Fibroblast of lung (primary cell): ENCODE measurements around the gene PCSK5. TPM values are rescaled to one million over a fixed set of nuclear protein-coding genes. Genes with fewer than 3 reads are reported as not detected.

ENCODE experiments used
- DNase-seq, 2 donors: peaks; one replicate each; pipeline versions ENCODE4 v3.0.0 to v3.0.0-alpha.2; 2010; ENCODE audit warnings: low read depth in 2 of 2
- H2AFZ ChIP-seq: 2 replicates; pipeline ENCODE4 v1.5.1; 2012; ENCODE audit warnings: low read length, control low read depth, inconsistent platforms
- H3K27ac ChIP-seq: 2 replicates; pipeline ENCODE4 v1.5.1; 2011; ENCODE audit warnings: low read length, control low read depth; ENCODE audit not compliant: insufficient read depth
- H3K27me3 ChIP-seq: 2 replicates; pipeline ENCODE4 v1.5.1; 2011; ENCODE audit warnings: mild to moderate bottlenecking, low read length; ENCODE audit not compliant: control insufficient read depth, insufficient read depth
- H3K36me3 ChIP-seq: 2 replicates; pipeline ENCODE4 v1.5.1; 2011; ENCODE audit warnings: low read length; ENCODE audit not compliant: control insufficient read depth, insufficient read depth
- H3K4me1 ChIP-seq: 2 replicates; pipeline ENCODE4 v1.5.1; 2011; ENCODE audit warnings: low read length; ENCODE audit not compliant: control insufficient read depth, insufficient read depth; ENCODE audit errors: extremely low read depth
- H3K4me2 ChIP-seq: 2 replicates; pipeline ENCODE4 v1.5.1; 2011; ENCODE audit warnings: low read length, control low read depth; ENCODE audit not compliant: insufficient read depth; ENCODE audit errors: extremely low read depth
- H3K4me3 ChIP-seq, 4 experiments: fragments of 200-600 bp in 1 of 4; sonication (generic) in 1 of 4; replicated peaks in 1 of 4; 2 replicates each; pipeline ENCODE4 v1.5.1; 2011 to 2016; ENCODE audit warnings: low read length in 4 of 4, low read depth in 3 of 4, mild to moderate bottlenecking in 3 of 4, control low read depth in 2 of 4, inconsistent platforms in 1 of 4, mixed read lengths in 1 of 4; ENCODE audit not compliant: insufficient read depth in 1 of 4; ENCODE audit errors: control extremely low read depth in 1 of 4
- H3K79me2 ChIP-seq: 2 replicates; pipeline ENCODE4 v1.5.1; 2012; ENCODE audit warnings: mild to moderate bottlenecking, low read length, inconsistent platforms; ENCODE audit not compliant: control insufficient read depth, insufficient read depth
- H3K9ac ChIP-seq: 2 replicates; pipeline ENCODE4 v1.5.1; 2011; ENCODE audit warnings: mild to moderate bottlenecking, low read length, control low read depth; ENCODE audit not compliant: insufficient read depth
- H3K9me3 ChIP-seq: 2 replicates; pipeline ENCODE4 v1.5.1; 2012; ENCODE audit warnings: low read depth, low read length; ENCODE audit not compliant: control insufficient read depth, insufficient read depth
- H4K20me1 ChIP-seq: 2 replicates; pipeline ENCODE4 v1.5.1; 2011; ENCODE audit warnings: low read length; ENCODE audit not compliant: control insufficient read depth, insufficient read depth; ENCODE audit errors: extremely low read depth
- EZH2 ChIP-seq: IDR thresholded peaks from 2 replicates; pipeline ENCODE4 v1.5.1; 2012; ENCODE audit warnings: low read length, control low read depth, mild to moderate bottlenecking; ENCODE audit errors: missing control alignments
- polyA plus RNA-seq, 2 donors: library from polyadenylated mRNA; depleted of rRNA in 1 of 2; stranded (reverse) in 1 of 2; unstranded in 1 of 2; fragments of >200 nt; gene quantifications; 2 replicates each; pipeline ENCODE4 v1.2.1, GENCODE V29; 2011 to 2012; ENCODE audit warnings: missing spikeins in 1 of 2
- total RNA-seq: library from RNA; depleted of rRNA; stranded (reverse); fragments of >200 nt; gene quantifications from 2 replicates; pipeline ENCODE4 v1.2.1, GENCODE V29; 2014
- TF ChIP-seq, protein P1 (sequence below), 2 donors: IDR thresholded peaks in 1 of 2; conservative IDR thresholded peaks in 1 of 2; 1 replicate in 1 of 2; 2 replicates in 1 of 2; pipeline ENCODE4 v1.5.1; 2011 to 2012; ENCODE audit warnings: low read length in 2 of 2, control low read depth in 1 of 2, inconsistent platforms in 1 of 2, low read depth in 1 of 2, mild to moderate bottlenecking in 1 of 2

Gene PCSK5
- total and polyA plus RNA-seq, 2 donors (not counting 1 experiment from before 2014, with no cell fraction given), result 3.1 to 4.8 TPM

DNA sequence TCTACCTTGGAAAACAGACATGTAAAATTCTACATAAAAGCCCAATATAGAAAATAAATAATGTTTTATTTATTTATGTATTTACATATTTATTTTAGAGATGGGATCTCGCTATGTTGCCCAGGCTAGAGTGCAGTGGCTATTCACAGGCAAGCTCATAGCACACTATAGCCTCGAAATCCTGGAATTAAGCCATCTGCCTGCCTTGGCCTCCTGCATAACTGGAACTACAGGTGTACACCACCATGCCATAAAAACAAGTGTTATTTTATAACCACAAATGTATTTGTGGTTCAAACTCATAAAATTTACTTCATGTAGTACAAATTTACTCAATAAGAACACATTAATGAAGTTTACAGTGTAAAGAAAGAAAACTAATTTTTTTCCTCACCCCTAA lies 510.7 kb downstream of the PCSK5 start:
- H3K36me3 ChIP-seq, result no peaks in the 10 kb centered on the region
- H3K9ac ChIP-seq, result no peak overlapping the region
- no peak overlapping the region for H2AFZ ChIP-seq
- H3K4me3 ChIP-seq, result no peak overlapping the region
- no peak for TF ChIP-seq EZH2
- TF ChIP-seq, protein P1, sequence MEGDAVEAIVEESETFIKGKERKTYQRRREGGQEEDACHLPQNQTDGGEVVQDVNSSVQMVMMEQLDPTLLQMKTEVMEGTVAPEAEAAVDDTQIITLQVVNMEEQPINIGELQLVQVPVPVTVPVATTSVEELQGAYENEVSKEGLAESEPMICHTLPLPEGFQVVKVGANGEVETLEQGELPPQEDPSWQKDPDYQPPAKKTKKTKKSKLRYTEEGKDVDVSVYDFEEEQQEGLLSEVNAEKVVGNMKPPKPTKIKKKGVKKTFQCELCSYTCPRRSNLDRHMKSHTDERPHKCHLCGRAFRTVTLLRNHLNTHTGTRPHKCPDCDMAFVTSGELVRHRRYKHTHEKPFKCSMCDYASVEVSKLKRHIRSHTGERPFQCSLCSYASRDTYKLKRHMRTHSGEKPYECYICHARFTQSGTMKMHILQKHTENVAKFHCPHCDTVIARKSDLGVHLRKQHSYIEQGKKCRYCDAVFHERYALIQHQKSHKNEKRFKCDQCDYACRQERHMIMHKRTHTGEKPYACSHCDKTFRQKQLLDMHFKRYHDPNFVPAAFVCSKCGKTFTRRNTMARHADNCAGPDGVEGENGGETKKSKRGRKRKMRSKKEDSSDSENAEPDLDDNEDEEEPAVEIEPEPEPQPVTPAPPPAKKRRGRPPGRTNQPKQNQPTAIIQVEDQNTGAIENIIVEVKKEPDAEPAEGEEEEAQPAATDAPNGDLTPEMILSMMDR (conservative IDR thresholded peaks at IDR 0.05 in 1 of 2, IDR thresholded peaks at IDR 0.05 in 1 of 2; ENCODE audit: low read depth in 1 of 2, low read length in 2 of 2), result no peak
- H3K4me1 ChIP-seq, result peaks cover 4% of the 10 kb centered on the region
- no peaks in the 10 kb centered on the region for H3K27me3 ChIP-seq
- H4K20me1 ChIP-seq, result no peaks in the 10 kb centered on the region
- H3K27ac ChIP-seq, result no peak overlapping the region
- no peaks in the 10 kb centered on the region for H3K9me3 ChIP-seq
- H3K79me2 ChIP-seq, result no peaks in the 10 kb centered on the region
- DNase-seq, result no peak
- H3K4me2 ChIP-seq, result no peak overlapping the region

DNA sequence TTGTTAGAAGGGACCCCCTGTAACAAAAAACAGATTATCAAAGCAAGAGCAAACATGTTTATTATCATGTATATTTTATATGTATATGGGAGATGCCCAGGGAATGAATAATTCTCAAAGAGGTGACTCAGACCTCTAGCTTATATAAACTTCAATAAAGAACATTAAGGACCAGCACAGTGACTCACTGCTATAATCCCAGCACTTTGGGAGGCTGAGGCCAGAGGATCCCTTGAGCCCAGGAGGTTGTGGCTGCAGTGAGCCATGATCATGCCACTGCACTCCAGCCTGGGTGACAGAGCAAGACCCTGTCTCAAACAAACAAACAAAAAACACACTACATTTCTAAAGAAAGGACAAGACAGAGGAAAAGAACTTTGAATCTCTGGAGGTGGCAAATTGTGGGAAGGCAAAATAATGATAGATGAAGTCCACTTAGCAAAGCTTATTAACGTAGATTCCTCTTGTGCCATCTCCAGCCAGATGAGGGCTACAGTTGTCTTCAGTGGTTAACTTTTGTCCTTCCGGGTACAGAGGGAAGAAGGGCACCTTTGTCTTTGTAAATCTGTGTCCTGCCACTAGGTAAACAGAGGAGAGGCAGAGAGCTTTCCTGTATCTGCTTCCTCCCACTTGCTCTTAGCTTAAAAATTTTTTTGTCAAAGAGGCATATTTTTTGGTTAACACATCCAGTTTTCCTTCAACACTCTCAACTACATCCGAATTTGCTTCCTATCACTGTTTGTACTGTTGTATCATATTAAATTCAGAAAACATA lies 511.3 kb downstream of the PCSK5 start:
- peaks cover 4% of the 10 kb centered on the region for H3K4me1 ChIP-seq
- no peaks in the 10 kb centered on the region for H4K20me1 ChIP-seq
- peak in 1 of 2 donors; percentile 15 for DNase-seq
- H3K4me2 ChIP-seq, result no peak overlapping the region
- no peaks in the 10 kb centered on the region for H3K9me3 ChIP-seq
- H3K36me3 ChIP-seq, result no peaks in the 10 kb centered on the region
- H3K4me3 ChIP-seq, result no peak overlapping the region
- H3K9ac ChIP-seq, result no peak overlapping the region
- TF ChIP-seq EZH2, result no peak
- TF ChIP-seq, protein P1 (conservative IDR thresholded peaks at IDR 0.05 in 1 of 2, IDR thresholded peaks at IDR 0.05 in 1 of 2; ENCODE audit: low read depth in 1 of 2, low read length in 2 of 2), result no peak
- H2AFZ ChIP-seq, result no peak overlapping the region
- H3K79me2 ChIP-seq, result no peaks in the 10 kb centered on the region
- H3K27me3 ChIP-seq, result no peaks in the 10 kb centered on the region
- no peak overlapping the region for H3K27ac ChIP-seq

DNA sequence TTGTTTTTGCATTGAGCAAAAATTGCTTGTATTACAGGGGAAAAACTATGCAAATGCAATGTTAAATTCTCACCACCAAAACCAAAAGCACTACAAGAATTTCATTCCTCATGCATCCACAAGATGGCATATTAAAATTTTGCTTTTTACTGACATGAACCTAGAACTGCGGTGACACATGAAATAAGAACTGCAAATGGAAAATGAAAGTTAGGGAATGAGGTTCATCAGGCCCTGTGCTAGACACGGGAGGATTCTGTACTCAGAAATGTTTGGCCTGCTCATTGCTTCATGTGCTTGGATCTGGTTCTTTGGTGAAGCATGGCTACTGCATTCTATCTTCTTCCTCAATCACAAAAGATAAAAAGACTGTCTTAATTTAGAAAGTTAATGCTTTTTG lies 512.9 kb downstream of the PCSK5 start:
- Histone ChIP-seq H3K36me3 (no peaks in the 10 kb centered on the region), H4K20me1 (no peaks in the 10 kb centered on the region), H3K4me3 (peak overlapping the region in 2 of 4 experiments; percentile 6 to 31), H3K79me2 (no peaks in the 10 kb centered on the region), H3K27ac (peak overlapping the region; percentile 54), H3K4me1 (peaks cover 4% of the 10 kb centered on the region), H3K9ac (no peak overlapping the region), H3K27me3 (no peaks in the 10 kb centered on the region), H3K9me3 (no peaks in the 10 kb centered on the region), H2AFZ (peak overlapping the region; percentile 93), H3K4me2 (peak overlapping the region; percentile 83)
- peak; percentile 83 to 89 for DNase-seq
- TF ChIP-seq, protein P1 (conservative IDR thresholded peaks at IDR 0.05 in 1 of 2, IDR thresholded peaks at IDR 0.05 in 1 of 2; ENCODE audit: low read depth in 1 of 2, low read length in 2 of 2), result peak; percentile 42 to 62
- TF ChIP-seq EZH2, result no peak
